ENCODE data around the gene LRRC4C.

LRRC4C gene

DNA sequence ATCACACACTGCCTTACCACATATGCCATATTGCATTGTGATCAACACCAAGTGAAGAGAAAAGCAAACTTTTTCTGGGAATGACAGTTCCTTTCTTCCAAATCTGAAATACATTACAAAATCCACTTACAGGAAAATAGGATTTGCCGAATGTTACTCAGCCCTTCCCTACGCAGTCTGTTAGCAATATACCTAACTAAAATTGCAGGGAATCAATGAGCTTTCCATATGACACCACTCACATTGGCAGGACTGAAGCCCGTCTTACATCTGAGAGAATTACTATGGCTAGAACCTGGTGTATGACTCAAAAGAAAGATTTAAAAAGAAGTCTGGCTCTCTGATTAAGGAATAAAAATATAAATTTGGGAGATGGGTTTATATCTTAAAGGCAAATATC, 136.0 kb downstream of the LRRC4C start:
- H3K27me3 Mint-ChIP-seq, result no peaks in the 10 kb centered on the region
- no peak overlapping the region for H3K27ac Mint-ChIP-seq
- no peaks in the 10 kb centered on the region for H3K36me3 Mint-ChIP-seq (ENCODE audit: low read depth)
- DNase-seq, result no peak
- no peak overlapping the region for H3K4me3 Mint-ChIP-seq
- no peaks in the 10 kb centered on the region for H3K4me1 Mint-ChIP-seq (ENCODE audit: low read depth)
- H3K9me3 Mint-ChIP-seq, result peaks cover 18% of the 10 kb centered on the region

GRCh38 chr11:41320653-41321052, 138.8 kb downstream of the LRRC4C start:
- no peaks in the 10 kb centered on the region for H3K4me1 Mint-ChIP-seq (ENCODE audit: low read depth)

GRCh38 chr11:41320238-41320637, 139.2 kb downstream of the LRRC4C start:
- Mint-ChIP-seq H3K9me3 (peaks cover 12% of the 10 kb centered on the region), H3K27me3 (no peaks in the 10 kb centered on the region)
- DNase-seq, result no peak

More at GRCh38 chr11:41320653-41321052, 138.8 kb downstream of the LRRC4C start:
- Mint-ChIP-seq H3K27me3 (no peaks in the 10 kb centered on the region), H3K27ac (no peak overlapping the region), H3K36me3 (ENCODE audit: low read depth) (no peaks in the 10 kb centered on the region), H3K9me3 (peaks cover 12% of the 10 kb centered on the region), H3K4me3 (no peak overlapping the region)
- DNase-seq, result no peak

DNA sequence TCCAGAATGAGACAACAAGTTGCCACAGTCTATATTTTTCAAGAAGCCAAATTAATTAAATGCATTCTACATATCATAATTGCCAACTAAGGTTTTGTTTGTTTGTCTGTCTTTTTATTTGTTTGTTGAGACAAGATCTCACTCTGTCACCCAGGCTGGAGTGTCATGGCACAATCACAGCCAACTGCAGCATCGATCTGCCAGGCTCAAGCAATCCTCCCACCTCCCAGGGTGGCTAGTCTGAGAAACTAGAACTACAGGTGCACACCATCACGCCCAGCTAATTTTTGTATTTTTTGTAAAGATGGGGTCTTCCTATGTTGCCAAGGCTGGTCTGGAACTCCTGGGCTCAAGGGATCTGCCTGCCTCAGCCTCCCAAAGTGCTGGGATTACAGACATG, 140.0 kb downstream of the LRRC4C start:
- no peak overlapping the region for H3K4me3 Mint-ChIP-seq

More at GRCh38 chr11:41320238-41320637, 139.2 kb downstream of the LRRC4C start:
- Mint-ChIP-seq H3K4me3 (no peak overlapping the region), H3K27ac (no peak overlapping the region), H3K4me1 (ENCODE audit: low read depth) (no peaks in the 10 kb centered on the region), H3K36me3 (ENCODE audit: low read depth) (no peaks in the 10 kb centered on the region)

DNA sequence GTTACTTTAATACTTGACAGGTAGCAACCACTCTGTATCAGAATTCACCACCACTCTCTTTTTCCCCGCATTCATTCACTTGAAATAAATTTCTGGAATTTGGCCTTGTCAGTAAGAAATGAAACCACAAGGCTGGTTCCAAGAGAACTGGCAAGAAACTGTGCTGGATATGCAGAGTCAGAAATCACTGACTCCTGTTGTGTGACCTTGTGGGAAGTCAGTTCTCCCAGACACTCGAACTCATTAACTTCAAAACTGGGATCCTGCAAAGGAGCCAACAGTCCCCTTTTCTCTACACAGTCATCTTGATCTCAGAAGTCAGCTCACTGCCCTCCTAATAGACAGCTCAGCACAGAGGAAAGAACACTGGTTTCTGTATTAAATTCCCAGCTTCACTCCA, 142.7 kb downstream of the LRRC4C start:
- H3K4me1 Mint-ChIP-seq (ENCODE audit: low read depth), result no peaks in the 10 kb centered on the region
- no peaks in the 10 kb centered on the region for H3K27me3 Mint-ChIP-seq
- no peak overlapping the region for H3K4me3 Mint-ChIP-seq
- no peak overlapping the region for H3K27ac Mint-ChIP-seq
- H3K9me3 Mint-ChIP-seq, result peaks cover 20% of the 10 kb centered on the region
- no peaks in the 10 kb centered on the region for H3K36me3 Mint-ChIP-seq (ENCODE audit: low read depth)
- DNase-seq, result no peak

More for the DNA sequence above, 140.0 kb downstream of the LRRC4C start:
- no peak for DNase-seq
- Mint-ChIP-seq H3K4me1 (ENCODE audit: low read depth) (no peaks in the 10 kb centered on the region), H3K36me3 (ENCODE audit: low read depth) (no peaks in the 10 kb centered on the region), H3K9me3 (peaks cover 17% of the 10 kb centered on the region), H3K27ac (no peak overlapping the region), H3K27me3 (no peaks in the 10 kb centered on the region)

- Mint-ChIP-seq H3K4me3 (no peak overlapping the region), H3K27ac (no peak overlapping the region), H3K27me3 (no peaks in the 10 kb centered on the region), H3K4me1 (ENCODE audit: low read depth) (no peaks in the 10 kb centered on the region), H3K36me3 (ENCODE audit: low read depth) (no peaks in the 10 kb centered on the region), H3K9me3 (peaks cover 13% of the 10 kb centered on the region)
- DNase-seq, result no peak
Observed at GRCh38 chr11:41313226-41313625, 146.2 kb downstream of the LRRC4C start.

DNA sequence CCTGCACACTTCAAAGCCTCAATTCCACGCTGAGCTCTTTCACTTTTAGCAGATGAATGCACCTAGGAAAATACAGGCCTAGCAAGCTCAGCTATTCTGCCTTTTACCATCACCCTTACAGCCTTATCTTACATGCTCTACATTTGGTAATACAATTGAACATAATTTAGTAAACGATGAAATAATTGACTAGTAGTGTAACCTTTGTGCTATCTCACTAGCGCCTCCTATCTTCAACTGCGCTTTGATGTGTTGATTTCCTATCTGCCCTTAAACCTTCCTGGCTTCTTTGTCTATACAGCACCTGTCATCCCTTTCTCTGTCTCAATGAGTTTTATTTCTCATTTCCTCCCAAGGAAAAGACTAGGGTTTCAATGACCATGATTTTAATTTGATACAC, 149.7 kb downstream of the LRRC4C start:
- no peak for DNase-seq
- Mint-ChIP-seq H3K27me3 (no peaks in the 10 kb centered on the region), H3K27ac (no peak overlapping the region), H3K4me1 (ENCODE audit: low read depth) (no peaks in the 10 kb centered on the region), H3K9me3 (peaks cover 19% of the 10 kb centered on the region), H3K36me3 (ENCODE audit: low read depth) (no peaks in the 10 kb centered on the region), H3K4me3 (no peak overlapping the region)

- no peaks in the 10 kb centered on the region for H3K4me1 Mint-ChIP-seq (ENCODE audit: low read depth)
- H3K9me3 Mint-ChIP-seq, result peaks cover 18% of the 10 kb centered on the region
- no peaks in the 10 kb centered on the region for H3K27me3 Mint-ChIP-seq
- H3K4me3 Mint-ChIP-seq, result no peak overlapping the region
- H3K36me3 Mint-ChIP-seq (ENCODE audit: low read depth), result no peaks in the 10 kb centered on the region
- DNase-seq, result no peak
- no peak overlapping the region for H3K27ac Mint-ChIP-seq
Observed at GRCh38 chr11:41309111-41309522, 150.3 kb downstream of the LRRC4C start.

DNA sequence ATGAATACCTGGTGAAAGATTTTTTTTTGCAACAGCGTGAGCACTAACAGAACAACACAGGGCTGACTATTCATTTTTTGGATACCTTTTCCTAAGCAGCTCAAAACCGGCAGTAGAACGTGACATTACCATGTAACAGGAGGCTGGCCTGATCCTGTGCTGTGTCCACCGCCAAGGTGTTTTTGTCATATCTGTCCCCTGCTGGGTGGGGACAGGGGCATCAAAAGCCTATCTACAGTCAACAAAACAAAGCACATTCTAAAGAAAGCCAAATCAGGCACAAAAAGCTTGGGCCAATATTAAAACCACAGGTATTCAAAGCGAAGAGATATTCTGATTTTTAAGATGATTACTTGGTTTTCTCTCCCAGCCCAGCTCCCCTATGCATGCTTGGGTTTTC, 151.2 kb downstream of the LRRC4C start:
- Mint-ChIP-seq H3K4me3 (no peak overlapping the region), H3K4me1 (ENCODE audit: low read depth) (no peaks in the 10 kb centered on the region), H3K9me3 (peaks cover 14% of the 10 kb centered on the region), H3K27ac (no peak overlapping the region), H3K36me3 (ENCODE audit: low read depth) (no peaks in the 10 kb centered on the region), H3K27me3 (no peaks in the 10 kb centered on the region)
- DNase-seq, result no peak

DNA sequence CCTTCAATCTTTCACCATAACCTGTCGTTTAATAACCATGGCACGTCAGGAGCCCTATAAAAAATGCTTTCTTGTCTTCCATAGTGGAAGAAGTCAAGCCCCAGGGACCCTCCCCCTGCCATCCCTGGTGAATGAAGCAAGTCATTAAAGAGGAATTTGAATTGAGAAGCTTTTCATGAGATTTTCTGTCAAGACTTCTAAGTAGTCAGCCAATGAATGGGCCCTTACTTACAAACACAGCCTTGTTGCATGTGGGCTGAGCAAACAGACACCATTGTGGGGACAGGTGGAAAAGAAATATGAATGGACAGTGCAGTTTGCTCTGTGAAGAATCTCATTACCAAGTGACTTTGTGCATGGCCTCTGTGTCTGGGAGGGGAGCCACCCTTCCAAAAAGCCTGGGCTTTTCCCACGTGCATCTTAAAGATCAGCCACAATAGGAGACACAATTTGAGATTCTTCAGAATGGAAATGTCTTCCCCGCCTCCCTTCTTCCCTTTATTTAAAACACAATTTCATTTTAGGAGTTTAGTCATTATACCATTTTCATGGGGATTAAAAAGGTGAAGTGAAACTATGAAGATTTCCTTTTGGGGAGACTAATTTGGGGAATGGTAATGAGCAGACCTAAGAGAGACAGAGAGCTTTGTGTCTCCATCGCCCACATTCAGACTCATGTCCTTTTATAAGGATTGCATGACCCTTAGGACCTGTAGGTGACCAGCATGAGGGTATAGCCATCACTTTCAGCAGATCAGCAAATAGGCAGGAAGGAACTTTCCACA, 152.0 kb downstream of the LRRC4C start:
- Mint-ChIP-seq H3K27me3 (no peaks in the 10 kb centered on the region), H3K9me3 (peaks cover 14% of the 10 kb centered on the region), H3K27ac (no peak overlapping the region), H3K36me3 (ENCODE audit: low read depth) (no peaks in the 10 kb centered on the region), H3K4me3 (no peak overlapping the region), H3K4me1 (ENCODE audit: low read depth) (no peaks in the 10 kb centered on the region)
- DNase-seq, result no peak

- H3K4me1 Mint-ChIP-seq (ENCODE audit: low read depth), result no peaks in the 10 kb centered on the region
- no peak overlapping the region for H3K27ac Mint-ChIP-seq
- peaks cover 14% of the 10 kb centered on the region for H3K9me3 Mint-ChIP-seq
- H3K36me3 Mint-ChIP-seq (ENCODE audit: low read depth), result no peaks in the 10 kb centered on the region
- no peak overlapping the region for H3K4me3 Mint-ChIP-seq
- H3K27me3 Mint-ChIP-seq, result no peaks in the 10 kb centered on the region
- no peak for DNase-seq
Observed at GRCh38 chr11:41306431-41306830, 153.0 kb downstream of the LRRC4C start.

GRCh38 chr11:41301023-41301422, 158.4 kb downstream of the LRRC4C start:
- no peak overlapping the region for H3K4me3 Mint-ChIP-seq
- H3K27me3 Mint-ChIP-seq, result no peaks in the 10 kb centered on the region
- no peaks in the 10 kb centered on the region for H3K36me3 Mint-ChIP-seq (ENCODE audit: low read depth)
- no peak overlapping the region for H3K27ac Mint-ChIP-seq
- no peaks in the 10 kb centered on the region for H3K4me1 Mint-ChIP-seq (ENCODE audit: low read depth)
- peaks cover 2% of the 10 kb centered on the region for H3K9me3 Mint-ChIP-seq
- DNase-seq, result no peak

GRCh38 chr11:41289408-41289807, 170.0 kb downstream of the LRRC4C start:
- DNase-seq, result no peak
- H3K27me3 Mint-ChIP-seq, result no peaks in the 10 kb centered on the region

DNA sequence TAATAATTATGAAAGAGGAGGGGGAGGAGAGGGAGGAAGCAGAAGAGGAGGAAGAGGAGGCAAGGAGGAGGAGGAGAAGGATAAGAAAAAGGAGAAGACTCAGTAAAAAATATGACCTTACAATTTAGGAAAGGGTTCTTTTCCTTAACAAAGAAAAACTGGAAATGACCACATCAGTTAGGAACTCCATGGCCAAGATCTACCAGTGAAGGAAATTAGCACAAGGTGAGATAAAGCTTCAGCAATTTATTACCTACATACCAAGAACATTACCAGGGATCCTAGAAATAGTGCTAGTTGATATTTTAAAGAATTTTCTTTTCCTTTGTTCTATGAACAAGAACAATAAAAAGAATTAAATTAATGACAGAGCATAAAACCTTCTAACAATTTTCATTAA, 172.7 kb downstream of the LRRC4C start:
- DNase-seq, result no peak
- Mint-ChIP-seq H3K27me3 (no peaks in the 10 kb centered on the region), H3K4me3 (no peak overlapping the region), H3K9me3 (peaks cover 10% of the 10 kb centered on the region), H3K27ac (no peak overlapping the region), H3K36me3 (ENCODE audit: low read depth) (no peaks in the 10 kb centered on the region), H3K4me1 (ENCODE audit: low read depth) (no peaks in the 10 kb centered on the region)

More at GRCh38 chr11:41289408-41289807, 170.0 kb downstream of the LRRC4C start:
- Mint-ChIP-seq H3K9me3 (peaks cover 9% of the 10 kb centered on the region), H3K4me1 (ENCODE audit: low read depth) (no peaks in the 10 kb centered on the region), H3K36me3 (ENCODE audit: low read depth) (no peaks in the 10 kb centered on the region), H3K27ac (no peak overlapping the region), H3K4me3 (no peak overlapping the region)

DNA sequence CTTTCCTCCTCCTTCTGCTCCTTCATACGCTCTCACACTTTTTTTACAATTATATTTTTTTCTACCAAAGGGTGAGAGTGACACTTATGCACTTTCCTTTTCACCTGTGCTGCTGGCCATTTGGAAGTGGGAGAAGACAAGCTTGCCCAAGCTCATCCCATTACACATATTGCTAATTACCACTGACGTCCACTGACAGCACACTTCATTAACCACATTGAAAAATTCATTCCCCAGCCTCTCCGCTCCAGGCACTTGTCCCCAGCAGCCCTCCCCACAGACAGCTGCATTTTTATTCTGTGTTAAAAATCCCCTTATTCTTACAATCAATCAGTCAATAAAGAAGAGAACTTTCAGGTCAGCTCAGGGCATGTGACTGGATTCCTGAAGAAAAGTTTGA, 175.1 kb downstream of the LRRC4C start:
- peaks cover 13% of the 10 kb centered on the region for H3K9me3 Mint-ChIP-seq
- H3K4me3 Mint-ChIP-seq, result no peak overlapping the region
- no peaks in the 10 kb centered on the region for H3K27me3 Mint-ChIP-seq
- H3K27ac Mint-ChIP-seq, result no peak overlapping the region
- no peaks in the 10 kb centered on the region for H3K36me3 Mint-ChIP-seq (ENCODE audit: low read depth)
- no peaks in the 10 kb centered on the region for H3K4me1 Mint-ChIP-seq (ENCODE audit: low read depth)
- no peak for DNase-seq

Data from activated T-cell treated with anti-CD3 and anti-CD28 coated beads, Interleukin-2, amount 50 U/mL, for 24 hours (primary cell).